Fibroblast of lung (primary cell): ENCODE results near the gene ZBTB43. TPM values are rescaled to one million over a fixed set of nuclear protein-coding genes. Genes with fewer than 3 reads are reported as not detected.

Experiments used
- DNase-seq, 2 donors: peaks; one replicate each; pipeline versions ENCODE4 v3.0.0 to v3.0.0-alpha.2; 2010; ENCODE audit warnings: low read depth in 2 of 2
- H2AFZ ChIP-seq: 2 replicates; pipeline ENCODE4 v1.5.1; 2012; ENCODE audit warnings: low read length, control low read depth, inconsistent platforms
- H3K27ac ChIP-seq: 2 replicates; pipeline ENCODE4 v1.5.1; 2011; ENCODE audit warnings: low read length, control low read depth; ENCODE audit not compliant: insufficient read depth
- H3K27me3 ChIP-seq: 2 replicates; pipeline ENCODE4 v1.5.1; 2011; ENCODE audit warnings: mild to moderate bottlenecking, low read length; ENCODE audit not compliant: control insufficient read depth, insufficient read depth
- H3K36me3 ChIP-seq: 2 replicates; pipeline ENCODE4 v1.5.1; 2011; ENCODE audit warnings: low read length; ENCODE audit not compliant: control insufficient read depth, insufficient read depth
- H3K4me1 ChIP-seq: 2 replicates; pipeline ENCODE4 v1.5.1; 2011; ENCODE audit warnings: low read length; ENCODE audit not compliant: control insufficient read depth, insufficient read depth; ENCODE audit errors: extremely low read depth
- H3K4me2 ChIP-seq: 2 replicates; pipeline ENCODE4 v1.5.1; 2011; ENCODE audit warnings: low read length, control low read depth; ENCODE audit not compliant: insufficient read depth; ENCODE audit errors: extremely low read depth
- H3K4me3 ChIP-seq, 4 experiments: fragments of 200-600 bp in 1 of 4; sonication (generic) in 1 of 4; replicated peaks in 1 of 4; 2 replicates each; pipeline ENCODE4 v1.5.1; 2011 to 2016; ENCODE audit warnings: low read length in 4 of 4, low read depth in 3 of 4, mild to moderate bottlenecking in 3 of 4, control low read depth in 2 of 4, inconsistent platforms in 1 of 4, mixed read lengths in 1 of 4; ENCODE audit not compliant: insufficient read depth in 1 of 4; ENCODE audit errors: control extremely low read depth in 1 of 4
- H3K79me2 ChIP-seq: 2 replicates; pipeline ENCODE4 v1.5.1; 2012; ENCODE audit warnings: mild to moderate bottlenecking, low read length, inconsistent platforms; ENCODE audit not compliant: control insufficient read depth, insufficient read depth
- H3K9ac ChIP-seq: 2 replicates; pipeline ENCODE4 v1.5.1; 2011; ENCODE audit warnings: mild to moderate bottlenecking, low read length, control low read depth; ENCODE audit not compliant: insufficient read depth
- H3K9me3 ChIP-seq: 2 replicates; pipeline ENCODE4 v1.5.1; 2012; ENCODE audit warnings: low read depth, low read length; ENCODE audit not compliant: control insufficient read depth, insufficient read depth
- H4K20me1 ChIP-seq: 2 replicates; pipeline ENCODE4 v1.5.1; 2011; ENCODE audit warnings: low read length; ENCODE audit not compliant: control insufficient read depth, insufficient read depth; ENCODE audit errors: extremely low read depth
- CTCF ChIP-seq, 2 donors: IDR thresholded peaks in 1 of 2; conservative IDR thresholded peaks in 1 of 2; 1 replicate in 1 of 2; 2 replicates in 1 of 2; pipeline ENCODE4 v1.5.1; 2011 to 2012; ENCODE audit warnings: low read length in 2 of 2, control low read depth in 1 of 2, inconsistent platforms in 1 of 2, low read depth in 1 of 2, mild to moderate bottlenecking in 1 of 2
- EZH2 ChIP-seq: IDR thresholded peaks from 2 replicates; pipeline ENCODE4 v1.5.1; 2012; ENCODE audit warnings: low read length, control low read depth, mild to moderate bottlenecking; ENCODE audit errors: missing control alignments
- polyA plus RNA-seq, 2 donors: library from polyadenylated mRNA; depleted of rRNA in 1 of 2; stranded (reverse) in 1 of 2; unstranded in 1 of 2; fragments of >200 nt; gene quantifications; 2 replicates each; pipeline ENCODE4 v1.2.1, GENCODE V29; 2011 to 2012; ENCODE audit warnings: missing spikeins in 1 of 2
- total RNA-seq: library from RNA; depleted of rRNA; stranded (reverse); fragments of >200 nt; gene quantifications from 2 replicates; pipeline ENCODE4 v1.2.1, GENCODE V29; 2014

Gene ZBTB43
- total and polyA plus RNA-seq, 2 donors (not counting 1 experiment from before 2014, with no cell fraction given) = 6.8 to 12.6 TPM

- no peaks in the 10 kb centered on the region for H3K79me2 ChIP-seq
- H3K4me1 ChIP-seq = no peaks in the 10 kb centered on the region
- no peak overlapping the region for H3K4me3 ChIP-seq
- H3K9ac ChIP-seq = no peak overlapping the region
- TF ChIP-seq EZH2 (no peak), CTCF (conservative IDR thresholded peaks at IDR 0.05 in 1 of 2, IDR thresholded peaks at IDR 0.05 in 1 of 2; ENCODE audit: low read depth in 1 of 2, low read length in 2 of 2) (no peak)
- H3K9me3 ChIP-seq = no peaks in the 10 kb centered on the region
- H3K27ac ChIP-seq = no peak overlapping the region
- H3K36me3 ChIP-seq = no peaks in the 10 kb centered on the region
- H2AFZ ChIP-seq = no peak overlapping the region
- H3K4me2 ChIP-seq = no peak overlapping the region
- H4K20me1 ChIP-seq = no peaks in the 10 kb centered on the region
- peak in 1 of 2 donors; percentile 47 for DNase-seq
- H3K27me3 ChIP-seq = peaks cover 3% of the 10 kb centered on the region
These were observed 38.3 kb downstream of the ZBTB43 start for GRCh38 chr9:126842977-126843799.

GRCh38 chr9:126844085-126844484 is 39.2 kb downstream of the ZBTB43 start:
- no peaks in the 10 kb centered on the region for H4K20me1 ChIP-seq
- H3K4me2 ChIP-seq = no peak overlapping the region
- H3K9ac ChIP-seq = no peak overlapping the region
- no peaks in the 10 kb centered on the region for H3K36me3 ChIP-seq
- no peaks in the 10 kb centered on the region for H3K4me1 ChIP-seq
- peaks cover 3% of the 10 kb centered on the region for H3K27me3 ChIP-seq
- H3K4me3 ChIP-seq = no peak overlapping the region
- no peak overlapping the region for H2AFZ ChIP-seq
- no peaks in the 10 kb centered on the region for H3K79me2 ChIP-seq
- peak; percentile 65 to 82 for DNase-seq
- TF ChIP-seq EZH2 = no peak
- TF ChIP-seq CTCF (conservative IDR thresholded peaks at IDR 0.05 in 1 of 2, IDR thresholded peaks at IDR 0.05 in 1 of 2; ENCODE audit: low read depth in 1 of 2, low read length in 2 of 2) = no peak
- H3K27ac ChIP-seq = no peak overlapping the region
- no peaks in the 10 kb centered on the region for H3K9me3 ChIP-seq

GRCh38 chr9:126847051-126847450 is 42.2 kb downstream of the ZBTB43 start:
- peaks cover 7% of the 10 kb centered on the region for H3K27me3 ChIP-seq
- no peak overlapping the region for H3K4me3 ChIP-seq
- no peak for TF ChIP-seq EZH2
- TF ChIP-seq CTCF (conservative IDR thresholded peaks at IDR 0.05 in 1 of 2, IDR thresholded peaks at IDR 0.05 in 1 of 2; ENCODE audit: low read depth in 1 of 2, low read length in 2 of 2) = no peak
- H3K4me1 ChIP-seq = no peaks in the 10 kb centered on the region
- H4K20me1 ChIP-seq = no peaks in the 10 kb centered on the region
- H3K9me3 ChIP-seq = no peaks in the 10 kb centered on the region
- no peak overlapping the region for H3K4me2 ChIP-seq
- no peak overlapping the region for H3K27ac ChIP-seq
- DNase-seq = no peak
- H2AFZ ChIP-seq = no peak overlapping the region
- H3K36me3 ChIP-seq = no peaks in the 10 kb centered on the region
- H3K9ac ChIP-seq = no peak overlapping the region
- H3K79me2 ChIP-seq = no peaks in the 10 kb centered on the region
